Inferior parietal cortex (tissue), 1 donor: Measurements from ENCODE around the gene MAGI3.
"Not testable (repeated sequence)": the region's sequence is repeated elsewhere in the genome, so short reads cannot be mapped to it uniquely, and the experiment has no call there.

Experiments
- DNase-seq: peaks from one replicate; pipeline ENCODE4 v3.0.0-alpha.2; 2016; ENCODE audit errors: extremely low spot score

MAGI3 gene

DNA sequence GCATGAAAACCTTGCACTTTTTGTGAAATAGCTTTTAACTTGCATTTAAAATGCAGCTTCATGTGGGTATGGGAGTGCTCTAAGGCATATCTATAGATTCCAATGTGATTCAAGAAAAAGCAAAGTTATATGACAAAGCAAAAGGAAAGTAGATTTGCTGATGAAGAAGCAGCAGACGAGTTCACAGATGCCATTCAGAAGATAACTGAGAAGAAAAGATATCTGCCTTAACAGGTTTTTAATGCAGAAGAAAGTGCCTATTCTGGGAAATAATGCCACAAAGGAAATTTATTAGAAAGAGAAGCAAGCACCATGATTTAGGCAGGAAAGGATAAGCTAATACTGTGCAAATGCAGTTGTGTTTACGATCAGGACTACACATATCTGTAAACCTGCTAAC is 300.9 kb downstream of the MAGI3 start:
- DNase-seq = no peak

DNA sequence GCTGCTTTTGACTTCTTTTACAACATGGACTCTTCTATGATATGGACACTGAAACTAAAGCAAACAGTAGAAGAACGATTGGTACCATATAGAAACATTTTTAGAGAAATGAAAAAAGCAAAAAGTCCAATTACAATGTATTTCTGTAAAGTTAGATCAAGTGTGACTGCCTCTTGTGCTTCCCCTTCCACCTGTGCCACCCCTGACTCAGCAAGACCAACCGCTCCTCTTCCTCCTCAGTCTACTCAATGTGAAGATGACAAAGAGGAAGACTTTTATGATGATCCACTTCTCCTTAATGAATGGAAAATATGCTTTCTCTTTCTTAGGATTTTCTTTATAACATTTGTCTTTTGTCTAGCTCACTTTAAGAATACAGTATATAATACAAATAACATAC is 302.0 kb downstream of the MAGI3 start:
- DNase-seq = no peak

DNA sequence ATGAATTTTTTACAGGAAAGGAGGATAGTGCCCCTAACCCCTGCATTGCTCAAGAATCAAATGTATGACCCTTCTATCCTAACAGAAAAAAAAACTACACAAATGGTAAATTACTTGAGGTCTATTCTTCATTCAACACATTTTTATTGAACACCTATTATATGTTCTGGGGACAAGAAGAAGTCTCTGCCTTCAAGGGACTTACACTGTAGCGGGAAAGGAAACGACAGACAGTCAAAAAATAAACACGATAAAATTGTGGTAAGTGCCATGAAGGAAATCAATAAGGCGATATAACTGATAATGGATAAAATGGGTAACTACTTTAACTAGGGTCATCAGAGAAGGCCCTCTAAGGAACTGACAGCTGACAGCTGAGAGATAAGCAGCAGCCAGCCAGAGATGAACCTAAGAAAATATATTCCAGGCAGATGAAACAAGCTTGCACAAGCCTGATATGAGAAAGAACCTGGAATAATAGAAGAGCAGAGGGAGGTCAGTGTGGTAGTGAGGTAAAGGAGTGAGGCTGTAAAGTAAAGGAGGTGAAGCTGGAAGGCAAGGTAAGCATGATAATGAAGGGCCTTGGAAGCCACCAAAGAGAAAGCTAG is 302.6 kb downstream of the MAGI3 start:
- no peak for DNase-seq

DNA sequence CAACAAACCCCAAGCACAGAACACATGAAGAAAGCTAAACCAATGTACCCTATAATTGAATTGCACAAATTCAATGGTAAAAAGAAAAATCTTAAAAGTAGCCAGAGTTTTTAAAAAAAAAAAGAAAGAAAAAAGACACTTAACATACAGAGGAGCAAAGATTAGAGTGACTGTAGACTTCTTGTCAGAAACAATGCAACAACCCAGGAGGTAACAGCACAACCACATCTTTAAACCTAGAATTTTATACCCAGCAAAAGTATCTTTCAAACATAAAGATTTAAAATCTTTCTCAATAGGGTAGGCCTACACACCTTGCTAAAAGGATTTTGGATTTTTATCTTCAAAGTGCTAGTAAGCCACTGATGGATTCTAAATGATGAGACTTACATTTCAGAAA is 304.6 kb downstream of the MAGI3 start:
- no peak for DNase-seq

DNA sequence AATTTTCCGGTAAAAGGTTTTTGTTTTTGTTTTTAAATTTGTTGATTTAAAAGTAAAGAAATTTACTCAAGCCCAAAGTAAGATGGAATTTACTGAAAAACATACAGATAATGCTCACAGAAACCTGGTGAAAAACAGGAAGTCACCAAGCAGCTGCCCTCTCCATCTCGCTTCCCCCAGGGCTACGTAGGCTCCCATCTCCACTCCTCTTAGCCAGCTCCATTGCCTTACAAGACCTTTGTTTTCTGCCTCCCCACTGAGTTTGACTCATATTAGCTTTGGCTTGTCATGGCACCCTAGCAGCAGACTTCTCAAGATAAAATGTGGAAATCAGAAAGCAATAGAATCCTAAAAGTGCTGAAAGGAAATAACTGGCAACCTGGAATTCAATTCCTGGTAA is 311.1 kb downstream of the MAGI3 start:
- no peak for DNase-seq

DNA sequence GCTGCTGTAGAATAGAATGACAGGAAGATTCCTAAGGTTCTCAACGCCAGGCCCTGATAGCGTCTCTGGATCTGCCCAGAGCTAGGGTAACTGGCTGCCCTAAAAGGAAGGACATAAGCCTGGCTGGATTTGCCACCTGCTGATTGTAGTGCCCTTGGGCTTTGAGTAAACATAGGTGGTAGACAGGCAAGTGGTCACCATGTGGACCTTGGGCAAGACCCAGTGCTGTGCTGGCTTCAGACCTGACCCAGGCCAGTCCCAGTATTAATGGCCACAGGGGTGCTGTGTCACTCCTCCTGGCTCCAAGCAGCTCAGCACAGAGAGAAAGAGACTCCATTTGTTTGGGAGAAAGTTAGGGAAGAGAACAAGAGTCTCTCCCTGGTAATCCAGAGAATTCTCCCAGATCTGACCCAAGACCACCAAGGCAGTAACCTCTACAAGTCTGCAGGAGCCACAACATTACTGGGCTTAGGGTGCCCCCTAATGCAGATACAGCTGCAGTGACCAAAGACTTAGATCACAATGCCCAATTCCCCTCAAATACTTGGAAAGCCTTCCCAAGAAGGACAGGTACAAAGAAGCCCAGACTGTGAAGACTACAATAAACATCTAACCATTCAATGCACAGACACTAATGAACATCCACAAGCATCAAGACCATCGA is 324.4 kb downstream of the MAGI3 start:
- DNase-seq = no peak

DNA sequence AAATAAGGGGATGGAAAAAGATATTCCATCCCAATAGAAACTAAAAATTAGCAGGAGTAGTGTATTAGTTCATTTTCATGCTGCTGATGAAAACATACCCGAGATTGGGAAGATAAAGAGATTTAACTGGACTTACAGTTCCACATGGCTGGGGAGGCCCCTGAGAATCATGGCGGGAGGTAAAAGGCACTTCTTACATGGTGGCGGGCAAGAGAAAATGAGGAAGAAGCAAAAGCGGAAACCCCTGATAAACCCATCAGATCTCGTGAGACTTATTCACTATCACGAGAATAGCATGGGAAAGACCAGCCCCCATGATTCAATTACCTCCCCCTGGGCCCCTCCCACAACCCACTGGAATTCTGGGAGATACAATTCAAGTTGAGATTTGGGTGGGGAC is 327.2 kb downstream of the MAGI3 start:
- DNase-seq = not testable (repeated sequence)

DNA sequence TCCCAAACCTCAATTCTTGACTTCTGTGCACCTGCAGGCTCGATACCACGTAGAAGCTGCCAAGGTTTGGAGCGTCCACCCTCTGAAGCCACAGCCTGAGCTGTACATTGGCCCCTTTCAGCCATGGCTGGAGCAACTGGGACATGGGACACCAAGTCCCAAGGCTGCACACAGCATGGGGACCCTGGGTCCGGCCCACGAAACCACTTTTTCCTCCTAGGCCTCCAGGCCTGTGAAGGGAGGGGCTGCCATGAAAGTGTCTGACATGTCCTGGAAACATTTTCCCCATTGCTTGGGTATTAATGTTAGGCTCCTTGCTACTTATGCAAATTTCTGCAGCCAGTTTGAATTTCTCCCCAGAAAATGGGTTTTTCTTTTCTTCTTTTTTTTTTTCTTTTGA is 328.3 kb downstream of the MAGI3 start:
- not testable (repeated sequence) for DNase-seq

DNA sequence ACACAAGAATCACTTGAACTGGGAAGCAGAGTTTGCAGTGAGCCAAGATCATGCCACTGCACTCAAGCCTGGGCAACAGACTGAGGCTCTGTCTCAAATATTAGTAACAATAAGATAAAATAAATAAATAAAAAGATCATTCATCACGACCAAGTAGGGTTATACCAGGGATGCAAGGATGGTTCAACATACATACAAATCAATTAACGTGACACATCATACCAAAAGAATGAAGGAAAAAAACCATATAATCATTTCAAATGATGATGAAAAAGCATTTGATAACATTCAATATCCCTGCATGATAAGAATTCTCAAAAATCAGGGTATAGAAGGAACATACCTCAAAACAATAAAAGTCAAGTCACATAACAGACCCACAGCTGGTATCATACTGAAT is 330.7 kb downstream of the MAGI3 start:
- no peak for DNase-seq

DNA sequence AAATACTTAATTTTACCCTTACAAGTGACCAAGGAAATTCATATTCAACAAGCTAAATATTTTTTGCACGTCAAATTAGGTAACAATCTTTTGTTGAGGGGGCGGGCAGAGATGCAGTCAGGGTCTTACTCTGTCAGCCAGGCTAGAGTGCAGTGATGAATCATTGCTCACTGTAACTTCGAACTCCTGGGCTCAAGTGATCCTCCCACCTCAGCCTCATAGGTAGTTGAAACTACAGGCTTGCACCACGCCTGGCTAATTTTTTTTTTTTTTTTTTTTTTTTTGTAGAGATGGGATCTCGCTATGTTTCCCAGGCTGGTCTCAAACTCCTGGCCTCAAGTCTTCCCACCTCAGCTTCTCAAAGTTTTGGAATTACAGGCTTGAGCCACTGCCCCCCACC is 342.5 kb downstream of the MAGI3 start:
- DNase-seq = no peak

DNA sequence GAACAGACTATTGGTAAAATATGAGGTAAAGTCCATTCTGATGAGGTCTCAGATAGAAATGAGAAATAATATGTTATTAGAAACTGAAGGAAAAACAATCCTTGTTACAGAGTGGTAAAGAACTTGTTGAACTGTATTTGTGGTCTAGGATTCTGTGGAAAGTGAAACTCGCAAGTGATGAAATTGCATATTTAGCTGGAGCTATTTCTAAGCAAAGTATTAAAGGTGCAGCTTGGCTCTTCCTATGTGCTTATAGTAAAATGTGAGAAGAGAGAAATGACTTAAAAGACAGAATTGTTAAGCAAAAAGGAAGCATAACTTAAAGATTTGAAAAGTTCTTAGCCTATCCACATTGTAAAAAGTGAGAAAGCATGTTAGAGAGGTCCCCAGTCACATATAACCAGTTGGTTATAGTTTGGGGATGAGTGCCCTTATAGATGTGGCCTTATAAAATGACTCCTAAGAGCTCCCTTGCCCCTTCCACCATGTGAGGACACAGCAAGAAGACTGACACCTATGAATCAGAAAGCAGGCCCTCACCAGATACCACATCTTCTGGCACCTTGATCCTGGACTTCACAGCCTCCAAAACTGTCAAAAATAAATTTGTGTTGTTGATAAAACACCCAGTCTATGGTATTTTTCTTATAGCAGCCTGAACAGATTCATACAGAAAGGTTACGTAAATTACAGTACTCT is 344.2 kb downstream of the MAGI3 start:
- DNase-seq = no peak
